Sigmoid colon (tissue), 7 donors: ENCODE measurements around the gene SYT10. TPM values are rescaled to one million over a fixed set of nuclear protein-coding genes. Genes with fewer than 3 reads are reported as not detected.
"Not testable (repeated sequence)": the region's sequence is repeated elsewhere in the genome, so short reads cannot be mapped to it uniquely, and the experiment has no call there.

ENCODE experiments used
- DNase-seq: peaks from one replicate; pipeline ENCODE4 v3.0.0-alpha.2; 2019
- H3K27ac ChIP-seq, 4 donors: fragments of 200-600 bp; sonication (generic); one replicate each; pipeline ENCODE4 v1.5.1; 2016 to 2019; ENCODE audit warnings: mild to moderate bottlenecking in 1 of 4
- H3K27me3 ChIP-seq, 3 donors: fragments of 200-600 bp; sonication (generic); one replicate each; pipeline ENCODE4 v1.5.1; 2019; ENCODE audit warnings: mild to moderate bottlenecking in 1 of 3
- H3K36me3 ChIP-seq, 4 donors: fragments of 200-600 bp; sonication (generic); one replicate each; pipeline ENCODE4 v1.5.1; 2016 to 2019
- H3K4me1 ChIP-seq, 4 donors: fragments of 200-600 bp; sonication (generic); one replicate each; pipeline ENCODE4 v1.5.1; 2017 to 2019
- H3K4me3 ChIP-seq, 4 donors: fragments of 200-600 bp; sonication (generic); one replicate each; pipeline ENCODE4 v1.5.1; 2017 to 2019; ENCODE audit warnings: mild to moderate bottlenecking in 2 of 4, moderate library complexity in 1 of 4
- H3K9me3 ChIP-seq, 4 donors: fragments of 200-600 bp in 3 of 4; sonication (generic) in 3 of 4; one replicate each; pipeline versions ENCODE4 v1.5.1 to v1.6.1; 2013 to 2019
- EP300 ChIP-seq, 4 donors: sonication (generic); formaldehyde crosslinking; IDR thresholded peaks; one replicate each; pipeline ENCODE4 v1.6.1; 2017; ENCODE audit warnings: antibody characterized with exemption in 4 of 4
- POLR2A ChIP-seq, 2 donors: fragments of 450-650 bp; IDR thresholded peaks; one replicate each; pipeline ENCODE4 v1.6.1; 2016; ENCODE audit warnings: antibody characterized with exemption in 2 of 2, mild to moderate bottlenecking in 2 of 2, moderate library complexity in 2 of 2
- POLR2AphosphoS5 ChIP-seq, 4 donors: sonication (generic); formaldehyde crosslinking; IDR thresholded peaks; one replicate each; pipeline ENCODE4 v1.6.1; 2017; ENCODE audit warnings: antibody characterized with exemption in 4 of 4
- WGBS, 2 donors: extraction: QIAGEN DNeasy Blood & Tissue Kit; methylation state at CpG; one replicate each; pipeline ENCODE4 v1.1.7; 2013; 5-methylcytosine and 5-hydroxymethylcytosine counted together
- intact Hi-C: fragments of 100-400 bp; cut with DNase I; formaldehyde crosslinking; loops from one replicate; pipeline ENCODE4 v1.15.1; 2023
- polyA plus RNA-seq, 3 donors: library from polyadenylated mRNA; stranded (reverse); fragments of 200-250 nt; gene quantifications; one replicate each; pipeline ENCODE4 v1.2.3, GENCODE V29; 2013
- total RNA-seq, 4 donors: library from RNA; depleted of rRNA; stranded (reverse); fragments of >200 nt; gene quantifications; one replicate each; pipeline ENCODE4 v1.1.0, GENCODE V29; 2016
- TF ChIP-seq, protein P1 (sequence below), 4 experiments: fragments of 450-650 bp in 3 of 4; fragments of 200-600 bp in 1 of 4; IDR thresholded peaks; one replicate each; pipeline ENCODE4 v1.5.1; 2016 to 2019; ENCODE audit warnings: antibody characterized with exemption in 4 of 4, mild to moderate bottlenecking in 3 of 4, moderate library complexity in 2 of 4
- donor health status: healthy with polysubstance abuse.
- donor health status: Bipolar disorder and iron deficiency.
- donor health status: healthy.

Gene SYT10
- total and polyA plus RNA-seq, 7 donors = 0.13 to 6.9 (median 2.0) TPM; not detected in 2

DNA sequence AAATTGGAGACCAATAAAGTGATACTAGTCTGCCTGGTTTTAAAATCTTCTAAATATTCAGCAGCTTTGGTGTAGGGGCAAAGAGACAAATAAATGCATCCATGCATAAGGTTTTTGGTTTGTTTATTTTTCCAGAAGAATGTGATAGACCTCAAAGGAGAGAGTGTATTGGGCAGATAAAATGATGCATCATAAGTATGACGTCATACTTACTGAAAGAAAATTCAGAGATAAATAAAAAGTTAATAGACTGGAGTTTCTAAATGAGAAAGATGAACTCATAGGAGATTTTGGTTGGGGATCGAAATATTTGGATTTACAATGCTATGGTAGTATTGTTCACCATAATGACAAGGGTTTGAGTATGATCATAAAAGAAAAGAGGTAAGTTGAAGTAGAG is 10.2 kb downstream of the SYT10 start:
- Histone ChIP-seq H3K4me1 (no peaks in the 10 kb centered on the region), H3K4me3 (no peak overlapping the region), H3K27ac (no peak overlapping the region), H3K36me3 (no peaks in the 10 kb centered on the region), H3K27me3 (no peaks in the 10 kb centered on the region), H3K9me3 (no peaks in the 10 kb centered on the region)
- TF ChIP-seq POLR2A (IDR thresholded peaks at IDR 0.05) (no peak), POLR2AphosphoS5 (IDR thresholded peaks at IDR 0.05) (no peak), EP300 (IDR thresholded peaks at IDR 0.05) (no peak)
- TF ChIP-seq, protein P1, sequence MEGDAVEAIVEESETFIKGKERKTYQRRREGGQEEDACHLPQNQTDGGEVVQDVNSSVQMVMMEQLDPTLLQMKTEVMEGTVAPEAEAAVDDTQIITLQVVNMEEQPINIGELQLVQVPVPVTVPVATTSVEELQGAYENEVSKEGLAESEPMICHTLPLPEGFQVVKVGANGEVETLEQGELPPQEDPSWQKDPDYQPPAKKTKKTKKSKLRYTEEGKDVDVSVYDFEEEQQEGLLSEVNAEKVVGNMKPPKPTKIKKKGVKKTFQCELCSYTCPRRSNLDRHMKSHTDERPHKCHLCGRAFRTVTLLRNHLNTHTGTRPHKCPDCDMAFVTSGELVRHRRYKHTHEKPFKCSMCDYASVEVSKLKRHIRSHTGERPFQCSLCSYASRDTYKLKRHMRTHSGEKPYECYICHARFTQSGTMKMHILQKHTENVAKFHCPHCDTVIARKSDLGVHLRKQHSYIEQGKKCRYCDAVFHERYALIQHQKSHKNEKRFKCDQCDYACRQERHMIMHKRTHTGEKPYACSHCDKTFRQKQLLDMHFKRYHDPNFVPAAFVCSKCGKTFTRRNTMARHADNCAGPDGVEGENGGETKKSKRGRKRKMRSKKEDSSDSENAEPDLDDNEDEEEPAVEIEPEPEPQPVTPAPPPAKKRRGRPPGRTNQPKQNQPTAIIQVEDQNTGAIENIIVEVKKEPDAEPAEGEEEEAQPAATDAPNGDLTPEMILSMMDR (IDR thresholded peaks at IDR 0.05) = no peak
- intact Hi-C loops = no loop called here
- 80 to 90% methylated on average over 2 of the region's 2 CpGs for WGBS, 2 donors
- DNase-seq = no peak

- intact Hi-C loops = no loop called here
- Histone ChIP-seq H3K27me3 (no peaks in the 10 kb centered on the region), H3K4me3 (no peak overlapping the region), H3K4me1 (no peaks in the 10 kb centered on the region), H3K27ac (no peak overlapping the region), H3K9me3 (no peaks in the 10 kb centered on the region), H3K36me3 (no peaks in the 10 kb centered on the region)
- DNase-seq = no peak
- no peak for TF ChIP-seq EP300 (IDR thresholded peaks at IDR 0.05)
- TF ChIP-seq, protein P1 (IDR thresholded peaks at IDR 0.05) = no peak
- TF ChIP-seq POLR2A (IDR thresholded peaks at IDR 0.05) = no peak
- TF ChIP-seq POLR2AphosphoS5 (IDR thresholded peaks at IDR 0.05) = no peak
- 53 to 77% methylated on average over 2 of the region's 2 CpGs for WGBS, 2 donors
These were observed 12.5 kb downstream of the SYT10 start for GRCh38 chr12:33427071-33427470.

- DNase-seq = no peak
- no peaks in the 10 kb centered on the region for H3K36me3 ChIP-seq
These were observed 15.9 kb downstream of the SYT10 start for GRCh38 chr12:33423706-33424105.

GRCh38 chr12:33412410-33412809 is 27.2 kb downstream of the SYT10 start:
- intact Hi-C loops, H3K36me3 ChIP-seq, H3K27ac ChIP-seq, H3K4me3 ChIP-seq, DNase-seq, H3K9me3 ChIP-seq, H3K27me3 ChIP-seq, H3K4me1 ChIP-seq: not testable (repeated sequence)
- WGBS, 2 donors = 88% methylated on average over 6 of the region's 6 CpGs

More at GRCh38 chr12:33423706-33424105, 15.9 kb downstream of the SYT10 start:
- intact Hi-C loops = no loop called here
- 82 to 89% methylated on average over 1 of the region's 1 CpG for WGBS, 2 donors
- Histone ChIP-seq H3K9me3 (no peaks in the 10 kb centered on the region), H3K27me3 (no peaks in the 10 kb centered on the region), H3K4me1 (no peaks in the 10 kb centered on the region), H3K27ac (no peak overlapping the region), H3K4me3 (no peak overlapping the region)
- TF ChIP-seq EP300 (IDR thresholded peaks at IDR 0.05) (no peak), POLR2A (IDR thresholded peaks at IDR 0.05) (no peak), POLR2AphosphoS5 (IDR thresholded peaks at IDR 0.05) (no peak)
- TF ChIP-seq, protein P1 (IDR thresholded peaks at IDR 0.05) = no peak

GRCh38 chr12:33383503-33383902 is 56.1 kb downstream of the SYT10 start:
- H3K4me3 ChIP-seq = no peak overlapping the region
- 86 to 87% methylated on average over 4 of the region's 4 CpGs for WGBS, 2 donors
- no peak for DNase-seq
- H3K27me3 ChIP-seq = no peaks in the 10 kb centered on the region
- no peak overlapping the region for H3K27ac ChIP-seq
- H3K9me3 ChIP-seq = no peaks in the 10 kb centered on the region
- no peaks in the 10 kb centered on the region for H3K4me1 ChIP-seq
- H3K36me3 ChIP-seq = no peaks in the 10 kb centered on the region
- TF ChIP-seq POLR2A (IDR thresholded peaks at IDR 0.05) (no peak), EP300 (IDR thresholded peaks at IDR 0.05) (no peak), POLR2AphosphoS5 (IDR thresholded peaks at IDR 0.05) (no peak)
- TF ChIP-seq, protein P1 (IDR thresholded peaks at IDR 0.05) = no peak
- intact Hi-C loops = no loop called here
